Neuronal stem cell (in vitro differentiated cells): Measurements from ENCODE around the gene ZEB2.

Experiments used
- DNase-seq: peaks from one replicate; pipeline ENCODE4 v3.0.0-alpha.2; 2013; ENCODE audit warnings: low spot score
- H2AFZ ChIP-seq: one replicate; pipeline ENCODE4 v1.6.1; 2013; ENCODE audit warnings: mild to moderate bottlenecking, low read length, inconsistent platforms
- H2AK5ac ChIP-seq: 2 replicates; pipeline ENCODE4 v1.6.1; 2013; ENCODE audit warnings: low read depth, mild to moderate bottlenecking, inconsistent platforms, low read length, moderate library complexity, mixed read lengths
- H2BK120ac ChIP-seq: 2 replicates; pipeline ENCODE4 v1.6.1; 2013; ENCODE audit warnings: low read depth, mild to moderate bottlenecking, inconsistent platforms, low read length, moderate library complexity, mixed read lengths
- H2BK12ac ChIP-seq: one replicate; pipeline ENCODE4 v1.6.1; 2013; ENCODE audit warnings: low read length, inconsistent platforms
- H2BK15ac ChIP-seq: 2 replicates; pipeline ENCODE4 v1.6.1; 2013; ENCODE audit warnings: mild to moderate bottlenecking, low read length, inconsistent platforms, mixed read lengths
- H2BK5ac ChIP-seq: one replicate; pipeline ENCODE4 v1.6.1; 2013; ENCODE audit warnings: inconsistent platforms, mild to moderate bottlenecking, low read length, moderate library complexity
- H3K14ac ChIP-seq: one replicate; pipeline ENCODE4 v1.6.1; 2013; ENCODE audit warnings: low read length, inconsistent platforms
- H3K18ac ChIP-seq: 2 replicates; pipeline ENCODE4 v1.6.1; 2013; ENCODE audit warnings: low read length, inconsistent platforms
- H3K23ac ChIP-seq: 2 replicates; pipeline ENCODE4 v1.6.1; 2013; ENCODE audit warnings: low read depth, mild to moderate bottlenecking, mixed read lengths, low read length, inconsistent platforms; ENCODE audit not compliant: poor library complexity
- H3K27ac ChIP-seq: replicated peaks from 3 replicates; pipeline ENCODE4 v1.5.1; 2013; ENCODE audit warnings: low read length, inconsistent platforms
- H3K27me3 ChIP-seq, 3 experiments: 2 replicates each; pipeline ENCODE4 v1.6.1; 2013; ENCODE audit warnings: low read length in 3 of 3, mild to moderate bottlenecking in 2 of 3, inconsistent platforms in 1 of 3, low read depth in 1 of 3, mixed read lengths in 1 of 3, moderate library complexity in 1 of 3; ENCODE audit not compliant: control insufficient read depth in 3 of 3, insufficient read depth in 3 of 3
- H3K36me3 ChIP-seq, 2 donors: replicated peaks in 1 of 2; 2 replicates each; pipeline ENCODE4 v1.6.1; 2013; ENCODE audit warnings: low read length in 2 of 2; ENCODE audit not compliant: control insufficient read depth in 2 of 2, insufficient read depth in 2 of 2
- H3K4ac ChIP-seq: 2 replicates; pipeline ENCODE4 v1.6.1; 2013; ENCODE audit warnings: inconsistent platforms, mild to moderate bottlenecking, low read length, moderate library complexity
- H3K4me1 ChIP-seq, 2 donors: 1 replicate in 1 of 2; 2 replicates in 1 of 2; pipeline ENCODE4 v1.6.1; 2013; ENCODE audit warnings: low read length in 2 of 2, low read depth in 1 of 2; ENCODE audit not compliant: control insufficient read depth in 2 of 2, insufficient read depth in 1 of 2
- H3K4me2 ChIP-seq: one replicate; pipeline ENCODE4 v1.6.1; 2013; ENCODE audit warnings: mild to moderate bottlenecking, low read length, inconsistent platforms; ENCODE audit not compliant: insufficient read depth, poor library complexity, severe bottlenecking
- H3K4me3 ChIP-seq, 2 donors: 2 replicates each; pipeline ENCODE4 v1.5.1; 2013; ENCODE audit warnings: low read length in 2 of 2, mild to moderate bottlenecking in 2 of 2, inconsistent platforms in 1 of 2, moderate library complexity in 1 of 2
- H3K79me1 ChIP-seq: one replicate; pipeline ENCODE4 v1.6.1; 2013; ENCODE audit warnings: low read depth, mild to moderate bottlenecking, inconsistent platforms, low read length, moderate library complexity
- H3K9ac ChIP-seq: one replicate; pipeline ENCODE4 v1.6.1; 2013; ENCODE audit warnings: mild to moderate bottlenecking, low read depth, low read length, inconsistent platforms; ENCODE audit not compliant: poor library complexity
- H3K9me3 ChIP-seq, 2 donors: replicated peaks in 1 of 2; 2 replicates each; pipeline versions ENCODE3 to v1.6.1; 2013; ENCODE audit warnings: low read length in 2 of 2, mild to moderate bottlenecking in 2 of 2, inconsistent platforms in 1 of 2, low read depth in 1 of 2, mixed read lengths in 1 of 2, moderate library complexity in 1 of 2; ENCODE audit not compliant: control insufficient read depth in 2 of 2, insufficient read depth in 1 of 2
- H4K8ac ChIP-seq: one replicate; pipeline ENCODE4 v1.6.1; 2013; ENCODE audit warnings: low read depth, mild to moderate bottlenecking, inconsistent platforms, low read length, moderate library complexity
- H4K91ac ChIP-seq: one replicate; pipeline ENCODE4 v1.6.1; 2013; ENCODE audit warnings: low read length, low read depth, mild to moderate bottlenecking, inconsistent platforms; ENCODE audit not compliant: poor library complexity
- WGBS, 2 donors: extraction: QIAGEN DNeasy Blood & Tissue Kit; methylation state at CpG; one replicate each; pipeline ENCODE4 v1.1.7; 2013; ENCODE audit warnings: missing lambda C conversion rate in 2 of 2, mixed read lengths in 1 of 2; ENCODE audit not compliant: insufficient read length in 2 of 2, insufficient replicate concordance in 1 of 2; ENCODE audit errors: extremely low coverage in 2 of 2; 5-methylcytosine and 5-hydroxymethylcytosine counted together

The ZEB2 gene

DNA sequence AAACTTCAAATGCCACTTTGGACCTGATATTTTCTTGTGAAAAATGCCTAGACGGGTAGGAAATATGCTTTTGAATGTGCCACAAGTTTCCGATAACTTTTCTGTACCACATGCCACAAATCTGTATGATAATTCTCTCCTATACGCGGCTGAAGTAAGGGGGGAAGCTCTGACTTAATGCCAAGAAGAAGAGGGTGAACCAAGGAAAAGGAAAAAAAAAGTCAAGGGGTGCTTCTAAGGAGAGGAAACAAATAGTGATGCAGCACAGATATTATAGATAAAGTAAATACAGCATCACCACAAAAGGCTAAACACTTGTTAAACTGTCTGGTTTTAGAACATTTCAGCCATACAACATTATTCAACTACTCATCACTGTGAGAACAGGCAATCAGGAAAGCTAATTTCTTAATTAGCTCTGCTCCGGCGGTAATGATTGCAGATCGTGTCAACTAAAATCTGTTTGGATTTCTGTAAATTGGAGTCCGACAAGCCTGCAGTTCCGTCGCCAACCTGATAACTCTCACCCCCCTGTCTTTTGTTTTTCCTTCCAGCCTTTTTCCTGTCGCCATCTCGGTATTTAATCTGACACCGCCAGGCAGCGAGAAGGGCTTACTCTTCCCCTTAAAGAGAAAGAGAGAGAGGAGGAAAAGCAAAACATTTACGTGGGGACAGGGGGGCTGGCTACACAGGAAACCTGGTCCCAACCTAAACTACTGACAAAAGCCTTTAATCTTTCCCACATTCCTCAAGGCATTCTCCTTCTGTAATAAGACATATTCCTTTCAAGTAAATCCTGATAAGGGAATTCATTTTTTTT is 67.5 kb downstream of the ZEB2 start:
- no peak overlapping the region for H2BK15ac ChIP-seq
- peaks cover 0 to 5% of the 10 kb centered on the region in 2 donors for H3K9me3 ChIP-seq
- H3K27ac ChIP-seq, result peak overlapping the region; percentile 53
- H3K23ac ChIP-seq, result no peak overlapping the region
- H2AFZ ChIP-seq, result no peak overlapping the region
- no peak overlapping the region for H3K4me3 ChIP-seq
- no peaks in the 10 kb centered on the region for H3K27me3 ChIP-seq
- peak; percentile 58 for DNase-seq
- peaks cover 21 to 45% of the 10 kb centered on the region in 2 donors for H3K4me1 ChIP-seq
- H4K91ac ChIP-seq, result no peak overlapping the region
- H2BK12ac ChIP-seq, result no peak overlapping the region
- H2AK5ac ChIP-seq, result no peak overlapping the region
- H3K4ac ChIP-seq, result no peak overlapping the region
- peaks cover 4% of the 10 kb centered on the region for H3K79me1 ChIP-seq
- WGBS, 2 donors, result no CpG with 5 or more reads among the region's 15 CpGs
- no peak overlapping the region for H3K18ac ChIP-seq
- peaks cover 0 to 63% of the 10 kb centered on the region in 2 donors for H3K36me3 ChIP-seq
- H3K4me2 ChIP-seq, result peak overlapping the region; percentile 28
- no peak overlapping the region for H2BK120ac ChIP-seq
- no peak overlapping the region for H3K9ac ChIP-seq
- H2BK5ac ChIP-seq, result no peak overlapping the region
- H4K8ac ChIP-seq, result no peak overlapping the region
- no peak overlapping the region for H3K14ac ChIP-seq

DNA sequence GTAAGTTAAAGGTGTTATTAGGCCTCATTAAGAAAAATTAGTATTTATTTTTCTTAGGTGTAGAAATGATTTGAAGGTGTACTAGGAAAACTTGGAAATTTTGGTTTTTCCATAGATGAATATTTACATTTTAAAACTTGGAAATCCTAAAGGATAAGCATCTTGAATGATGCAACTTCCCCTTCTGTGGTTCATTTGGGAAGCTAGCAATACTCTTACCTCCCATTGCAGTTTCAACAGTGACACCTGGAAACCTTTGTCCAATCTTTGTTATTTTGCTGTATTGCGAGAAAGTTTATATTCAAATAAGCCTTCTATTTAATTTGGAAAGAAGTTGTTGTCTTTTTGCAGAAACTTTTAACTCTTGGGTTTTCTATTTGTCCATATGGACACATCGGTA is 68.5 kb downstream of the ZEB2 start:
- H2BK15ac ChIP-seq, result no peak overlapping the region
- no peak overlapping the region for H2BK5ac ChIP-seq
- no peak overlapping the region for H3K23ac ChIP-seq
- H2BK120ac ChIP-seq, result no peak overlapping the region
- H3K27me3 ChIP-seq, result no peaks in the 10 kb centered on the region
- no peak overlapping the region for H2AK5ac ChIP-seq
- peaks cover 0 to 65% of the 10 kb centered on the region in 2 donors for H3K36me3 ChIP-seq
- H3K79me1 ChIP-seq, result peaks cover 4% of the 10 kb centered on the region
- H3K4me2 ChIP-seq, result no peak overlapping the region
- H3K18ac ChIP-seq, result no peak overlapping the region
- H3K4me3 ChIP-seq, result no peak overlapping the region
- no peak overlapping the region for H4K91ac ChIP-seq
- H3K9me3 ChIP-seq, result peaks cover 0 to 9% of the 10 kb centered on the region in 2 donors
- H3K4me1 ChIP-seq, result peaks cover 19 to 39% of the 10 kb centered on the region in 2 donors
- WGBS, 2 donors, result no CpG with 5 or more reads among the region's 2 CpGs
- no peak overlapping the region for H2BK12ac ChIP-seq
- H4K8ac ChIP-seq, result no peak overlapping the region
- H3K4ac ChIP-seq, result no peak overlapping the region
- no peak overlapping the region for H2AFZ ChIP-seq
- no peak overlapping the region for H3K27ac ChIP-seq
- no peak for DNase-seq
- no peak overlapping the region for H3K14ac ChIP-seq
- H3K9ac ChIP-seq, result no peak overlapping the region

DNA sequence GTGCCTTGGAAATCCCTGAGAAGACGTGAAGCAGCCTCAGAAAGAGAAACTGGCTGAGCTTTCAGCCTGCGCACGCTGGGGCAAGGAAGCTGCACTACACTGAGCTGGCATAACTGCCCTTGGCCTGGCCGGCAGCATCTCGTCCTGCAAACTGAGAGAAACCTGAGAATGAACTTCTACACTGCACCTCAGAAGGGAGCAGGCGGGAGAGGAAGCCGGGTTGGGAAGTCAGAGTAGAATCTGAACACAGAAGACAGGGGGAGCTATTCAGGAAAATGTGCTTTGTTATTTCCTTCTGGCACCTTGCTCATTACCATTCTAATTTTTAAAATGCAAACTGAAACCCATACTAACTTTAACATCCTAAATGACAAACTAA is 70.9 kb downstream of the ZEB2 start:
- H2BK15ac ChIP-seq, result no peak overlapping the region
- peaks cover 0 to 77% of the 10 kb centered on the region in 2 donors for H3K36me3 ChIP-seq
- H3K4me1 ChIP-seq, result peaks cover 20 to 26% of the 10 kb centered on the region in 2 donors
- H3K27ac ChIP-seq, result no peak overlapping the region
- no peak overlapping the region for H4K91ac ChIP-seq
- no peak overlapping the region for H2BK120ac ChIP-seq
- H3K4ac ChIP-seq, result no peak overlapping the region
- no peak overlapping the region for H3K4me2 ChIP-seq
- no peak overlapping the region for H4K8ac ChIP-seq
- WGBS, 2 donors, result no CpG with 5 or more reads among the region's 7 CpGs
- no peak overlapping the region for H3K9ac ChIP-seq
- no peaks in the 10 kb centered on the region for H3K27me3 ChIP-seq
- H3K23ac ChIP-seq, result no peak overlapping the region
- no peak overlapping the region for H2BK5ac ChIP-seq
- H2AFZ ChIP-seq, result no peak overlapping the region
- no peak for DNase-seq
- H2BK12ac ChIP-seq, result no peak overlapping the region
- no peak overlapping the region for H3K4me3 ChIP-seq
- H3K14ac ChIP-seq, result peak overlapping the region; percentile 90
- peaks cover 2% of the 10 kb centered on the region for H3K79me1 ChIP-seq
- peak overlapping the region; percentile 89 for H3K18ac ChIP-seq
- H3K9me3 ChIP-seq, result peaks cover 0 to 13% of the 10 kb centered on the region in 2 donors
- H2AK5ac ChIP-seq, result peak overlapping the region; percentile 33

- Histone ChIP-seq H2BK5ac (no peak overlapping the region), H2BK12ac (no peak overlapping the region), H2BK120ac (no peak overlapping the region), H3K4me1 (peaks cover 19 to 26% of the 10 kb centered on the region in 2 donors), H3K23ac (no peak overlapping the region), H3K4me2 (no peak overlapping the region), H2BK15ac (no peak overlapping the region), H3K18ac (no peak overlapping the region), H2AK5ac (peak overlapping the region; percentile 33), H3K36me3 (peaks cover 0 to 72% of the 10 kb centered on the region in 2 donors), H3K79me1 (peaks cover 2% of the 10 kb centered on the region), H3K4me3 (no peak overlapping the region), H3K27me3 (no peaks in the 10 kb centered on the region), H3K14ac (peak overlapping the region; percentile 90), H3K9ac (no peak overlapping the region), H3K4ac (no peak overlapping the region), H2AFZ (no peak overlapping the region), H4K8ac (no peak overlapping the region), H3K27ac (no peak overlapping the region), H4K91ac (no peak overlapping the region), H3K9me3 (peaks cover 0 to 13% of the 10 kb centered on the region in 2 donors)
- no CpG with 5 or more reads among the region's 10 CpGs for WGBS, 2 donors
- no peak for DNase-seq
These were observed 71.4 kb downstream of the ZEB2 start for GRCh38 chr2:144448389-144449027.
